NB4 (cell line): ENCODE measurements around the gene TMEM242.

ENCODE experiments used
- MYC ChIP-seq: IDR thresholded peaks from 2 replicates; pipeline ENCODE4 v1.6.1; 2011; ENCODE audit warnings: low read depth, low read length
- POLR2A ChIP-seq: IDR thresholded peaks from 2 replicates; pipeline ENCODE4 v1.6.1; 2011; ENCODE audit warnings: mild to moderate bottlenecking; ENCODE audit not compliant: insufficient read length; ENCODE audit errors: extremely low read depth
- TF ChIP-seq, protein P1 (sequence below): IDR thresholded peaks from one replicate; pipeline ENCODE4 v1.5.1; 2012; ENCODE audit warnings: low read depth, low read length
- TF ChIP-seq, protein P2 (sequence below): IDR thresholded peaks from 2 replicates; pipeline ENCODE4 v1.6.1; 2011; ENCODE audit warnings: low read depth, low read length

DNA sequence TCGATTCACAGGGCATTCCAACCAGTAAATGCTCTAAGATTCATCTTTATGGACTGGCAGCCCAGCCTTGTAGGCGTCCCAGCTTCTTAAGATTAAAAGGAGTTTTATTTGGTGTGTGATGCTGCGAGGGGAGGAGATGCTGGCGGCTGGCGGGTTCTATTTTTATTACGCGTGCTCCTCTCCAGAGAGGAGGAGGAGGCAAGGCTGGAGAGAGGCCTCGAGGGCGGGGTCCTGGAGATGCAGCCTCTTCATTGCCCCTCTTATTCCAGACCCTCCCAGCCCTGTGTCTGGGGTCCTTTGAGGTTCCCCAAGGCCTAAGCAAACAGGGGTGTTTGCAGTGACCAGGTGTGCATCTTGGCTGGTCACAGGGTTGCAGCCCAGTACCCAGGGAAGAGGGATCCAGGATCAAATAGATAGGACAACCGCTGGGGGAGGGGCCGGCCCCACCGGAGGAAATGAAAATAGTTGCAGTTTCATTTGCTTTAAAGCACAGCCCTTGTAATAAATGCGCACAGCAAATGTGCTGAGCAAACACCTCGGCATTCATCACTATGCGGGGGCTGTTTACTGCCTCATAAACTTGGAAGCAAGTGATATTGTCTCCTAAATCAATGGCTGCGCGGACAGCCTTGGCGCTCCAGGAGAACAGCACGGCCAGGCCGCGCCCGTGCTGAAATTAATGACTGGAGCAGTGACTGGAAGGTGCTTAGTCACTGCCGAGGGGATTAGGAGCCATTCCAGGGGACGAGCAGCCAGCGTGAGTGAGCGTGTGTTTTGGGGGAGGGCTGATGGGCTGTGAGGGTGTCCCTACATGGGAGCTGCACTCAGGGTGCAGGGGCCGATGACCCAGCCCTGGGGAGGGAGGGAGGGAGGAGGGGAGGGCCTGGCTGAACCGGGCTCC lies 83.0 kb downstream of the TMEM242 start:
- TF ChIP-seq, protein P1, sequence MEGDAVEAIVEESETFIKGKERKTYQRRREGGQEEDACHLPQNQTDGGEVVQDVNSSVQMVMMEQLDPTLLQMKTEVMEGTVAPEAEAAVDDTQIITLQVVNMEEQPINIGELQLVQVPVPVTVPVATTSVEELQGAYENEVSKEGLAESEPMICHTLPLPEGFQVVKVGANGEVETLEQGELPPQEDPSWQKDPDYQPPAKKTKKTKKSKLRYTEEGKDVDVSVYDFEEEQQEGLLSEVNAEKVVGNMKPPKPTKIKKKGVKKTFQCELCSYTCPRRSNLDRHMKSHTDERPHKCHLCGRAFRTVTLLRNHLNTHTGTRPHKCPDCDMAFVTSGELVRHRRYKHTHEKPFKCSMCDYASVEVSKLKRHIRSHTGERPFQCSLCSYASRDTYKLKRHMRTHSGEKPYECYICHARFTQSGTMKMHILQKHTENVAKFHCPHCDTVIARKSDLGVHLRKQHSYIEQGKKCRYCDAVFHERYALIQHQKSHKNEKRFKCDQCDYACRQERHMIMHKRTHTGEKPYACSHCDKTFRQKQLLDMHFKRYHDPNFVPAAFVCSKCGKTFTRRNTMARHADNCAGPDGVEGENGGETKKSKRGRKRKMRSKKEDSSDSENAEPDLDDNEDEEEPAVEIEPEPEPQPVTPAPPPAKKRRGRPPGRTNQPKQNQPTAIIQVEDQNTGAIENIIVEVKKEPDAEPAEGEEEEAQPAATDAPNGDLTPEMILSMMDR, result no peak
- no peak for TF ChIP-seq POLR2A
- TF ChIP-seq MYC, result no peak
- TF ChIP-seq, protein P2, sequence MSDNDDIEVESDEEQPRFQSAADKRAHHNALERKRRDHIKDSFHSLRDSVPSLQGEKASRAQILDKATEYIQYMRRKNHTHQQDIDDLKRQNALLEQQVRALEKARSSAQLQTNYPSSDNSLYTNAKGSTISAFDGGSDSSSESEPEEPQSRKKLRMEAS, result no peak
